GM18861 (cell line): ENCODE data around the gene NOC4L.
"Not testable (repeated sequence)": the region's sequence is repeated elsewhere in the genome, so short reads cannot be mapped to it uniquely, and the experiment has no call there.

ENCODE experiments used
- ATAC-seq: cut with Tn5 transposase; IDR thresholded peaks from one replicate; pipeline ENCODE4 v1.9.1; 2021; ENCODE audit not compliant: unreplicated experiment

Gene NOC4L

GRCh38 chr12:132191715-132192553 is 47.7 kb downstream of the NOC4L start:
- no peak for ATAC-seq

- ATAC-seq, result no peak
These were observed 49.8 kb downstream of the NOC4L start for GRCh38 chr12:132194056-132194455.

- no peak for ATAC-seq
These were observed 50.3 kb downstream of the NOC4L start for GRCh38 chr12:132194556-132194955.

GRCh38 chr12:132195242-132195641 is 51.0 kb downstream of the NOC4L start:
- ATAC-seq, result not testable (repeated sequence)

GRCh38 chr12:132196038-132196872 is 52.0 kb downstream of the NOC4L start:
- no peak for ATAC-seq

GRCh38 chr12:132196873-132197390 is 52.7 kb downstream of the NOC4L start:
- ATAC-seq, result no peak

GRCh38 chr12:132197581-132198354 is 53.5 kb downstream of the NOC4L start:
- no peak for ATAC-seq

GRCh38 chr12:132199101-132199500 is 54.8 kb downstream of the NOC4L start:
- no peak for ATAC-seq

- ATAC-seq, result no peak
These were observed 55.5 kb downstream of the NOC4L start for GRCh38 chr12:132199526-132200319.

GRCh38 chr12:132200800-132201199 is 56.5 kb downstream of the NOC4L start:
- no peak for ATAC-seq

- no peak for ATAC-seq
These were observed 57.3 kb downstream of the NOC4L start for GRCh38 chr12:132201391-132202120.
